GM12872 (cell line): ENCODE results near the gene FAR2.

ENCODE experiments used
- TF ChIP-seq, protein P1 (sequence below): IDR thresholded peaks from 3 replicates; pipeline ENCODE4 v1.5.1; 2011; ENCODE audit warnings: low read depth, mild to moderate bottlenecking, low read length, moderate library complexity; ENCODE audit not compliant: insufficient read depth

FAR2 gene

DNA sequence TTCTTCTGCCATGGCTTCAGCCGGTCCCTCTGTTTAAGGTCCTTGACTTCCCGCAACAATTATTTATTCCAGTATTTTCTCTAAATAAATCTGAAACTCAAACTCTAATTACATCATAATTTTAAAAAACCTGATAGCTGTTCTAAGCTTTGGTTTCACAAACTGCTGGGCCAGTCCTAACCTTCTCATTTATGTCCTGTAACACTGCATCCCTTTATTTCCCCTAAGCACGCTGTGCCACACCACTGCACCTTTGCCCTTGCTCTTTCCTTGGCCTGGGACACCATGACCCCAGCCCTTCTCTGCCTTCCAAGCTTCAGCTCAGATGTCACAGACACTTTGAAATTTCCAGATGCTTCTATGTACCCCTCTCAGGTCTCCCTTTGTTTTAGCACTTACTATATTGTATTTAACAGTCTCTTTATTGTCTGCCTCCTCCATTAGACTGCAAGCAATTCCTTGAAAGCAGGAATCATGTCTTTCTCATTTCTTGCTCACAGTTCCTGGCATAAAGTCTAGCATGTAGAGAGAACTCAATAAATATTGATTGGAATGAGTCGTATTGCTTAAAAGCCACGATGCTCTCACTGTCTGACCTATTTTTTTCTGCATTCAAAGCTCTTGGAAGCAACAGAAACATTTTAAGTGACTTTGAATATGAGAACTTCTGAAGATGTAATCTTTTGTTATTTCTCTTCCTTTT lies 120.8 kb downstream of the FAR2 start:
- TF ChIP-seq, protein P1, sequence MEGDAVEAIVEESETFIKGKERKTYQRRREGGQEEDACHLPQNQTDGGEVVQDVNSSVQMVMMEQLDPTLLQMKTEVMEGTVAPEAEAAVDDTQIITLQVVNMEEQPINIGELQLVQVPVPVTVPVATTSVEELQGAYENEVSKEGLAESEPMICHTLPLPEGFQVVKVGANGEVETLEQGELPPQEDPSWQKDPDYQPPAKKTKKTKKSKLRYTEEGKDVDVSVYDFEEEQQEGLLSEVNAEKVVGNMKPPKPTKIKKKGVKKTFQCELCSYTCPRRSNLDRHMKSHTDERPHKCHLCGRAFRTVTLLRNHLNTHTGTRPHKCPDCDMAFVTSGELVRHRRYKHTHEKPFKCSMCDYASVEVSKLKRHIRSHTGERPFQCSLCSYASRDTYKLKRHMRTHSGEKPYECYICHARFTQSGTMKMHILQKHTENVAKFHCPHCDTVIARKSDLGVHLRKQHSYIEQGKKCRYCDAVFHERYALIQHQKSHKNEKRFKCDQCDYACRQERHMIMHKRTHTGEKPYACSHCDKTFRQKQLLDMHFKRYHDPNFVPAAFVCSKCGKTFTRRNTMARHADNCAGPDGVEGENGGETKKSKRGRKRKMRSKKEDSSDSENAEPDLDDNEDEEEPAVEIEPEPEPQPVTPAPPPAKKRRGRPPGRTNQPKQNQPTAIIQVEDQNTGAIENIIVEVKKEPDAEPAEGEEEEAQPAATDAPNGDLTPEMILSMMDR: no peak

DNA sequence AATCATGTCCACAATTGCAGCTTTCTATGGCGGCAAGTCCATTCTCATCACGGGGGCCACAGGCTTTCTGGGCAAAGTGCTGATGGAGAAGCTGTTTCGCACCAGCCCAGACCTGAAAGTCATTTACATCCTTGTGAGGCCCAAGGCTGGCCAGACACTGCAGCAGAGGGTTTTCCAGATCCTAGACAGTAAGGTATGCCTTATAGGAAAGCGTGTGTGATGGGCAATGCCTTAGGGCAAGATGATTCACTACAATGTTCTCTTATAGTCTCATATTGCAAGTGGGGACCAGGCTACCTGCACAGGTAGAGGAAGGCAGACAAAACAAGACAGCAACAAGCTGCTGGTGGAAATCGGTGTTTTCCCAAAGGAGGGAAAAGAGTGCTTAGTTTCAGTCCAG lies 121.4 kb downstream of the FAR2 start:
- TF ChIP-seq, protein P1: no peak

DNA sequence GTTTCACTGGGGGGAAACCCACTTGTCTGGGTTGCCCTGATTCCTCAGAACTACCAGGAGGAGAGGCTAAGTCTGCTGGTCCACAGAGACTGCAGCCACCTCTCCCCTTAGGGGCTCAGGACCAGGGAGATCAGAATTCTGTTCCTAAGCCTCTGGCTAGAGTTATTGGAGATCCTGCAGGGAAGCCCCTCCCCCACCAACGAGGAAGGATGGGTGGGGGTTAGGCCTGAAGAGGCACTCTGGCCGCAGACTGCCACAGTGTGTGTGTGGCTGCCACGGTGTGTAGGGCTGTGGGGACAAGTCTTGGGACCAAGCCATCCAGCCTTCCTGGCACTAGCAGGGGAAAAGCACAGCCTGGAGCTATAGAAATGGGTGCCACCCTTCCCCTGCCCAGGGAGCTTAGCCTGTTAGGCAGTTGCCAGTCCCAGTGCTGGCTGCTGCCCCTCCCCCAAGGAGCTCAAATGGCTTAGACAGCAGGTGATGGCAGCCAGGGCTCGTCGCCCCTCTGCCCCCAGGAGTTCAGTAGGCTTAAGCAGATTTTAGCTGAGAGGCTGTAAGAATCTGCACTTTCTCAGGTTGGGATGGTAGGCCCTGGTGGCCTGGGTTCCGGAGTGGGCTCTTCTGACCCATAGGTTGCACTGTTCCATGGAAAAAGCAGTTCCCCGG lies 124.2 kb downstream of the FAR2 start:
- TF ChIP-seq, protein P1: no peak

DNA sequence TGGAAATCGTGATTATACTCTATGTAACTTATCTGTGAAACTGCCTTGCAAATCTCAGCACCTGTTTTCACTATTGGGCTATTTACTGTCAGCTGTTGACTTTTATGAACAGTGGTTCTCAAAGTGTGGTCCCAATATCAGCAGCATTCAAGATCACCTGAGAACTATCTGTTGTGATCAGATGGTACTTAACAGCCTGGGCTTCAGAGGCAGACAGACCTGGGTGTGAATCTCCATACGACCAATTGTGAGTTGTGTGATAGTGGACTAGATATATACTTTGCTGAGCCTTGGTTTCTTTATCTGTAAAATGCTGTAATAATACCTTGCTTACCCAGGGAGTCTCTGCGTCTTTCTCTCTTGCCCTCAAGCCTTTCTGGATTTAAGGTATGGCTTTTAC lies 126.8 kb downstream of the FAR2 start:
- TF ChIP-seq, protein P1: no peak

DNA sequence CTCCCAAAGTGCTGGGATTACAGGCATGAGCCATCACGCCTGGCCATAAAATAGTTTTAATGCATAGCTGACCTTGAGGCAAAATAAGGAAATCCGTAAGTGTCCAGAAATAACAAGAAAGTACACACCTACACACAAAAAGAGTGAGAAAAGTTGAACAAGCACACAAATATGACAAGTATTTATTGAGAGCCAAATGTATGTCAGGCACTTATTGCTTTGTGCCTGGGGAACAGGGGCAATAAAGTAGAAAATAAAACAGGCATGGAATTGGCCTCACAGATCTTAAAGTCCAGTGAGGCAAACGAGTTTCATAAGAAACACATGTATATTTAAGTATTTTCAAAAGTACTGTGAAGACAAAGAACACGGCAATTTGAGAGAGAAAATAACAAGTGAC lies 128.2 kb downstream of the FAR2 start:
- TF ChIP-seq, protein P1: no peak

DNA sequence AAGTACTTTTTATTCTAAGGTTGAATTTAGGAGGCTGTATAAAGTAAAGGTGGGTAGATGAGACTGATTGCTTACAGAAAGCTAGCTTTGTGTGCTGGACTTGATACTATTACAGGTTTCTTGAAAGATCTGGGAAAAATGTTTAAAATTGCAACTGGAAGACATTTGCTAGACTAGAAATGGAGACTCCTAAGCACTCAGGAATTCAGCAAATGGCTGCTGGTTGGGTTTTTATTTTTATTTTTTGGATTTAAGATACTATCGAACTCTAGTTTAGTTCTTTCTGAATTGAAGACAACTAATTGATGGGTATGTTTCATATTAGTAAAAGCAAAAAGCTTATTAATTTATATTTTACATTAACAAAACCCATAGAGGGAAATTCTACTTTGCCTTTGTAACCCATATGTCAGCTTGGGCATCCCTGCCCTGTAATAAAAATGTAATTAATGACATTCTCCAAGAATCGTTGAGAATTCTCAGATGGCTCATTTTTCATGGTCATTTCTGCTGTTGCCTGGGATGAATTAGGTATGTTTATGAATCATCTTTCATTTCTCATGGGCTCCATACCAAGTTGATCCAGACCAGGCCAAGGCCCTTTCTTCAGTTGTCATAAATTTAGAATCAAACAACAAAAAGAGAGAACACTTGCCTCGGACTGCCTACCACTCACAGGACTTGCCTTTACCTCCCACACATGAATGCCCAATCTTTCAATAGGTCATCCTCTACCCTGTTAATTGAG lies 129.8 kb downstream of the FAR2 start:
- TF ChIP-seq, protein P1: no peak

DNA sequence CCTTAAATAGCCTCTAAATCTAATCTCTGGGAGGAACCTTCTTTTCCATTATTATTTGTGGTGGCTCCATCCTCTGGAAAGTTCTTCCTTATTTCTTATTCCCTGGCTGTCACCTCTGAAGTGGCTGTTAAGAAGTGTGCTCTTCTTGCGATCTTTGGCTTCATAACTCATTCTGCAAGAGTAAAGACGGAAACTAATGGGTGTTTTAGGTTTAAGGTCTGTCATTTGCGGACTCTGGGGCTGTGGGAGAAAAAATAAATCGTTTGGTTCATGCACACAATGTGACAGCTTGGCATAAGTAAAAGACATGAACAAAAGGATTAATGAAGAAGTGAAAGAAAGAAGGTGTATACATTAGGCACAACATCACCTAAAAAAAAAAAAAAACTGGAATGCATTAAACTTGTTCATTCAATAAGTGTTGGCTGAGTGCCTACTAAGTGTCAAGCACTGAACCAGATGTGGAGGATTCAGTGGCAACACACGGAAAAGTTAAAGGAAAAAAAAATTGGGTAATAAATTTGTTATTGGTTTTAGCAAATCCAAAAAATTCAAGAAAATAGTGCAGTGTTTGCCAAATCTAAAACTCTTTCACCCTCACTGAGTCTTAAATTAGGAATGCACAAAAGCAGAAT lies 132.4 kb downstream of the FAR2 start:
- TF ChIP-seq, protein P1: no peak
